Central memory CD4-positive, alpha-beta T cell (primary cell): ENCODE results near the gene SMIM7.
A peak's percentile ranks its signal among the peaks of the same experiment; 100 is the strongest.
"Not testable (repeated sequence)": the region's sequence is repeated elsewhere in the genome, so short reads cannot be mapped to it uniquely, and the experiment has no call there.

Source experiments
- DNase-seq: peaks from one replicate; pipeline ENCODE4 v3.0.0; 2022

SMIM7 gene

DNA sequence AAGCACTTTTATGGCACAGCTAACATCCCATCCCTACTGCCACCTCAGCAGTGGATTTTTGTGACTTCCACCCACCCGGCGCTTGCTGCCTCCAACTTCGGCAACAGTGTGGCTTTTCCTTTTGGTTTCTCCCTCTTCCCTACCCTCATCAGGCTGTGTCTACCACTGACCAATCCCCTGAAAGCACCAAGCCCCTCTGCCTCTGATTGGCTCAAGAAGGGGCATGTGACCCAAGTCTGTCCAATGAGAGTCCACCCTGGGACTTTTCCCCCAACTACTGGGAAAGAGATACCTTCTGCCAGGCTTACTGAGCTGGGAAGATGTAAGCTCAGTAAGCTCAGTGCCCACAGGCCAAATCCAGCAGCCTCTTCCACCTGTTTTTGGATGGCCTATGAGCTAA is 5.8 kb downstream of the SMIM7 start:
- DNase-seq: no peak

GRCh38 chr19:16652854-16653253 is 7.1 kb downstream of the SMIM7 start:
- DNase-seq: no peak

GRCh38 chr19:16651421-16652188 is 8.3 kb downstream of the SMIM7 start:
- DNase-seq: not testable (repeated sequence)

DNA sequence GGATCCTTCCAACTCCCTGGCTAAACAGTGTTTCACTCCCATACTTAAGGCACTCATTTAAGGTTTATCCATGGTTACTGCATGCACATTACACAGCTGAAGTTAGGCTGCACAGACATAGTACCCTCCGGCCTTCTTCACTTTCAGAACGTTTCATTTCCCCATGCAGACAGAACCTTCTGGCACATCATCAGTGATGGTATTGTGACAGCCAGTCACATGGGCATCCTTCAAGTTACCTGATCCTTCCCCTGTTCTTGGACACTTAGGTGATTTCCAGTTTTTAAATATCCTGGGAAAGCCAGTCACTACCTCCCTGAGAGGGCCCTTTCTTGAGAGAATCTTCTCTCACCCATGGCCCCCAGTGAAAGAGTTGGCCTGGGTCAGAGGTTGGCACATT is 9.1 kb downstream of the SMIM7 start:
- no peak for DNase-seq

- no peak for DNase-seq
These were observed 10.2 kb downstream of the SMIM7 start for GRCh38 chr19:16649734-16650133.

DNA sequence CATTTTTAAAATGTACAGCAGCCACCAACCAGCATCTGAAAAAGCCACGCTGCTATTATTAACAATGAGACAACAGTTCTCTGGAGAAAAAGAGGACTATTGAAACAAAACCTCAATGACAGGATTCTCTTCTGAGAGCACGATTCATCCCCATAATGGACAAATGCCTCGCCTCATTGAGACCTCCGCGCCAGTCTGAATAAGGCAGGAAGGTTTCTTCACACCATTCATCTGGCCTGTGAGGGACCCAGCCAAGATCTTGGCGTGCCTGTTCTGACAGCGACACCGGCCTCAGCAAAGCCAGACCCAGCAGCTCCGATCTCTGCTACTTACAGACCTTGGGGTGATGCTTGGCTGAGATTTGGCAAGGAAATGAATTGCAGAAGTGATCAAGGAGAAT is 14.8 kb downstream of the SMIM7 start:
- no peak for DNase-seq

- no peak for DNase-seq
These were observed 18.2 kb downstream of the SMIM7 start for GRCh38 chr19:16641695-16642094.

GRCh38 chr19:16640951-16641350 is 19.0 kb downstream of the SMIM7 start:
- no peak for DNase-seq

GRCh38 chr19:16638666-16639065 is 21.3 kb downstream of the SMIM7 start:
- DNase-seq: no peak

- DNase-seq: no peak
These were observed 22.4 kb downstream of the SMIM7 start for GRCh38 chr19:16637535-16637934.

- DNase-seq: no peak
These were observed 28.5 kb downstream of the SMIM7 start for GRCh38 chr19:16631465-16631864.

DNA sequence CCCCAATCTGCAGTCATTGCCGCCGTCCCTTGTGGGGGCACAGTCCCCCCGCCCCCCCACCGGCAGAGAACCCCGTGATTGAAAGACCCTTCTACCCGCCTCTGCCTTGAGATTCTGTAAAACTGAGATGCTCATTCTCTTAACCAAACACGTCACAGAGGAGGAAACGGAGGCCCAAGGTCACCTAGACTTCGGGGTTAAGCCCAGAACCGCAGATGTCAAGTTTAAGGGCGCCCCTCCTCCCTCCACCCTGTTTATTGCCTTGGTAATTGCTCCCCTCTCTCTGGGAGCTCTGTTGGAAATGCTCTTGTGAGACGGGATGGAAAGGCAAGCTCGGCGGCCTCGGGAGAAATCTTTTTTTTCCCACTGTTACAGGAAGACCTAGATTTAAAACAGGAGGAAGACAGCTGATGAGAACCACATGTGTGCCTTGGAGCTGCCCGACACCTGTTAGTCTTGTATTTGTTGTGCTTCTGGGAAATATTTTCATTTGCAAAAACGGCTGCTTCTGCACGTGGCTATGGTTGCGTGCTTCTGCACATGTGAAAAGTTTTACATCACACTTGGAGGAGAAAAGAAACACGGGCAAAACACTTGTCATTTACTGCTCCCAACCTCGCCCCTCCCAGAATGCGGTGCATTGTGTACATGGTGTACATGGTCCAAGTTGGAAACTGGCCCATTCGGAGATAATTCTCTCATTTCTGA is 30.8 kb downstream of the SMIM7 start:
- DNase-seq: peak; percentile 66

DNA sequence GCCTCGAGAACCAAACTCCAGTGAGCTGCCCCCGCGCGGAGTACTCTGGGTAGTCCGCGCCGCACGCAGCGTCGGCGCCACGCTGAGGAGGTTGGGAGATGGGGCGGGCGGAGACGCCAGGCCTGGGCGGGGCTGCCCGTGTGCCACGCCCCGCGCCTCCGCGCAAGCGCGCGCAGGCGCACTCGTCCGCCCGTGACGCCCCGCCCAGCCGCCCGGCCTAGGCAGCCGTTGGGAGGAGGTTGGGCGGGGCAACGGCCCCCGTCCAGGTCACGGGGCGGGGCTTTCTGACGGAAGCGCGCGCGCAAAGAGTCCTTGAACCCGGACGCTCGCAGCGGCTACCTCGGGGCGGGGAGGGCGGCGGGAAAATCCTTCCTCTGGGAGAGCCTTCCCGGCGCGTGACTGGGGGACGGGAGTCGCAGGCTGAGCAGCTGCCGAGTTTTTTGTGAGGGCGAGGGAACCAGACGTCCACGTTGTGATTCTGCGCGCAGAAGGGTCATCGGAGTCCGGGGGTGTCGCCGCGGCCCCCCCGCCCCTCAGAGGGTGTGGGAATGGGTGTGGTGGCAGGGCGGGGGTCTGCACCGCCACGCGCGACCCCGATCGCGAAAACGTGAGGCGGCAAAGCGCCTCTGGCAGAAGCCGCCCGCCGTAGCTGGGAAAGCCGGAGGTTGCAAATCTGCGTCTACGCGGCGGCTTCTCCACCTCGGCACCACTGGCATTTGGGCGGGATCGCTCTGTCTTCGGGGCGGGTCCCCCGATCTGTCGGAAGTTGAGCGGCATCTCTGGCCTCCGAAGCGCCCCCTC is 31.6 kb downstream of the SMIM7 start, which contains the start of gene MED26:
TSS of gene MED26 (minus strand) at position 22 of the 801 bp plus-strand sequence. CDS start 261 bp downstream, outside the sequence.
- peak; percentile 92 for DNase-seq

- no peak for DNase-seq
These were observed 32.1 kb downstream of the SMIM7 start for GRCh38 chr19:16627928-16628182.

GRCh38 chr19:16627193-16627927 is 32.6 kb downstream of the SMIM7 start:
- peak; percentile 4 for DNase-seq

GRCh38 chr19:16626796-16627192 is 33.1 kb downstream of the SMIM7 start:
- DNase-seq: peak; percentile 7

GRCh38 chr19:16625163-16625958 is 34.6 kb downstream of the SMIM7 start:
- no peak for DNase-seq

DNA sequence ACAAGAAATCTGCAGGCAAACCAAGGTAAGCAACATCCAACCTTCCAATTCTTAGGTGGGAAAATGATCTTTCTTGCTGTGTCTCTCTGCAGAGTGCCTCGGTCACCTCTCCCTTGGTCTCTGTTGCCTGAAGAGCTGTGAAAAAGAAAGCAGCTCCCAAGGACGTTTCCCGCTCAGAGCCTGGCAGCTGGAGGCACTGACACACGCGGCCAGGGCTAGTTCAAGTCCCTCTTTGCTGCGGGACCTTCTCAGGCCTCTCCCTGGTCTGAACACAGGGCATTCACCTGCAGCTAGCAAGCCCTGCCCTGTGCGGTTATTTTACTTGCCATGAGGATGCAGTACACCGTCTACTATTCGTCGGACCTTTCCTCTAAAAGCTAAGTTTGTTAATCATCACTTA is 35.7 kb downstream of the SMIM7 start:
- no peak for DNase-seq

GRCh38 chr19:16623576-16623975 is 36.4 kb downstream of the SMIM7 start:
- DNase-seq: no peak

DNA sequence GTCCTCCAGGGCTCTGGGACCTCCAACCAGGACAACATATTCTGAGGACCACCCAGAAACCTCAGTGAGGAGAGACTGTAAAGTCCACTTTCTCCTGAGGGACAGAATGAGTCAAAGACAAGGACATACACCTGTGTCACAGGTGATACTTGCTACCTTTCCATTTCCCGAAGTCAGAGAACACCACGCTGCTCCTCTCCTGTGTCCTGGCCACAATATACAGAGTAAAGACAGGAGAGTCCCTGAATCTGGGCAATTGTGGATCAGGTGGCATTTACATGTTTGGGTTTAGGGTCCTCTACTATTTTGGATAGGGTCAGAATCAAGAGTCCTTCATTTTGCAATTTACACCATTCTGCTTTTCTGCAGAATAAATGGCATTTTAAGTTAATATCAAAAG is 36.9 kb downstream of the SMIM7 start:
- no peak for DNase-seq

DNA sequence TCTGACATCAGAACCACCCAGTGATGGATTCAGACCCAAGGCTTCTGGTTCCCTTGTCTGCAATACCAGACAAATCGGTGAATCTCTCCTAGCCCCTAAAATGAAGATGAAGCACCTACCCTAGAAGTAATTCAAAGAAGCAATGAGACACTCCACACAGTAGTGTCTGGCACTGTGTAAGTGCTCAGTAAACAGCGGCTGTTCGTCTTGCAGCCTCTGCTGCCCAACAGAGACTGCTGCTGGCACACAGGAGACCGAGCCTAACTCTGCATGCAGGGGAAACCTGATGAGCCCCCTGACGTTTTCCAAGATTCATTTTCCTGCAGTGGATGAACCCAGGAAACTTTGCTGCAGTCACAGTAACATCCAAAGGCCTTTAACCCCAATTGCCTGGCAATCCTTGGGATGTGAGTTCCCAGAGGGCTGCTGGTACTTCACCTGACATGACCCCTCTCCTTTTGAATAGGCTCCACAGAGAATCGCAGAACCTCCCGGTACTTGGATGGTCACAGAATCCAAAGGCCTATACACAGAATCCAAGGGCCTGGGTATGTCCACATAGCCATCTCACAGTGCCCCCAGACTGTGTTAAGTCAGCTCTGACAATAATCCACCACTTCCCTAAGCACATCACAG is 38.7 kb downstream of the SMIM7 start:
- DNase-seq: no peak

DNA sequence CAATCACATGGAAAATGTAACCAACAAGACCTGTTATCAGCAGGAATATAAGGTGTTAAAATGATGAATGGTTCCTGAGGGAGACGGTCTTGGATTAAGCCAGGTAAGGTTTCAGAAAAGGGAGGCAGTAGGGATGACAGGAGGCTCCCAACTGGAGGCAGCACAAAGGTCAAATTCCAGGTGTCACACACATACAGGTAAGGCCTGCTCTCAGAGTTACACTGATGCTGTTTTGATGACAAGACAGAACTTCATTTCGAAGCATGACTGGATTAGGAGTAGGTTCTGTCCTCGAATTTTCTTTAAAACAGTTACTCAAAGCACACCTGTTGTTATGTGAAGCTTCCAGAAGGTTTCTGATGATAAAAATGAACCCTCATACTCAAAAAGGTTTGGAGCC is 39.4 kb downstream of the SMIM7 start:
- no peak for DNase-seq
